Activated CD8-positive, alpha-beta T cell treated with anti-CD3 and anti-CD28 coated beads, Interleukin-2, amount 10 ng/mL, durations not matched to agents 7 days and 5 days (primary cell): ENCODE results near the gene TREH. TPM values are rescaled to one million over a fixed set of nuclear protein-coding genes. Genes with fewer than 3 reads are reported as not detected.
"Not testable (repeated sequence)": the region's sequence is repeated elsewhere in the genome, so short reads cannot be mapped to it uniquely, and the experiment has no call there.

Experiments
- ATAC-seq: fragments of 150-1000 bp; cut with Tn5 transposase; one replicate; pipeline ENCODE4 v1.10.0; 2021; ENCODE audit warnings: moderate library complexity
- CTCF ChIA-PET: fragments of 350-600 bp; sonication (Branson Sonifier 250); formaldehyde crosslinking; loops from one replicate; lab custom pipeline; 2021; ENCODE audit warnings: antibody characterized with exemption; lab: Charles Lee
- POLR2A ChIA-PET: fragments of 350-600 bp; sonication (Branson Sonifier 250); formaldehyde crosslinking; loops from one replicate; lab custom pipeline; 2021; ENCODE audit warnings: antibody characterized with exemption; lab: Charles Lee
- DNase-seq: peaks from one replicate; pipeline ENCODE4 v3.0.0-alpha.2; 2020
- H3K27ac Mint-ChIP-seq: one replicate; pipeline ENCODE4 v1.8.0; 2021; ENCODE audit warnings: mild to moderate bottlenecking, mixed read lengths
- H3K27me3 Mint-ChIP-seq: one replicate; pipeline ENCODE4 v1.8.0; 2021; ENCODE audit warnings: low read depth, mixed read lengths
- H3K36me3 Mint-ChIP-seq: one replicate; pipeline ENCODE4 v1.8.0; 2021; ENCODE audit warnings: low read depth, mixed read lengths
- H3K4me1 Mint-ChIP-seq: one replicate; pipeline ENCODE4 v1.8.0; 2021; ENCODE audit warnings: low read depth, mixed read lengths
- H3K4me3 Mint-ChIP-seq: one replicate; pipeline ENCODE4 v1.8.0; 2021; ENCODE audit warnings: mild to moderate bottlenecking, mixed read lengths
- H3K9me3 Mint-ChIP-seq: one replicate; pipeline ENCODE4 v1.8.0; 2022; ENCODE audit warnings: mixed read lengths; ENCODE audit not compliant: insufficient read depth
- total RNA-seq, 2 experiments: library from RNA; stranded (reverse); gene quantifications; one replicate each; pipeline ENCODE4 v1.2.3, GENCODE V29; 2021

The TREH gene
- total RNA-seq, 2 experiments from 2014 or later = not detected

DNA sequence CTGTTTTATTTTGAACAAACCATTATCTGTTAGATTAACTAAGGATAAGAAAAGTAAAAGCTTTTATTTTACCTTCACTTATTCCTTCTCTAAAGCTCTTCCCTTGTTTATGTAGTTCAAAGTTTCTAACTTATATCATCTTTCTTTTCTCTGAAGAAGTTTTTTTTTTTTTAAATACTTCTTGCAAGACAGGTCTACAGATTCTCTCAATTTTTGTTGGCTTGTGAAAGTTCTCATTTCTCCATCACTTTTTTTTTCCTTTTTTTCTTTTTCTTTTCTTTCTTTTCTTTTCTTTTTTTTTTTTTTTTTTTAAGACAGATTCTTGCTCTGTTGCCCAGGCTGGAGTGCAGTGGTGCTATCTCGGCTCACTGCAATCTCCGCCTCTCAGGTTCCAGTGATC, 4.7 kb upstream of the TREH start:
- POLR2A ChIA-PET = no interaction called here
- CTCF ChIA-PET = no interaction called here
- ATAC-seq = no peak
- no peak overlapping the region for H3K4me3 Mint-ChIP-seq
- peaks cover 26% of the 10 kb centered on the region for H3K27me3 Mint-ChIP-seq
- H3K27ac Mint-ChIP-seq = no peak overlapping the region
- DNase-seq = no peak
- no peaks in the 10 kb centered on the region for H3K9me3 Mint-ChIP-seq
- peaks cover 13% of the 10 kb centered on the region for H3K4me1 Mint-ChIP-seq
- H3K36me3 Mint-ChIP-seq = no peaks in the 10 kb centered on the region

DNA sequence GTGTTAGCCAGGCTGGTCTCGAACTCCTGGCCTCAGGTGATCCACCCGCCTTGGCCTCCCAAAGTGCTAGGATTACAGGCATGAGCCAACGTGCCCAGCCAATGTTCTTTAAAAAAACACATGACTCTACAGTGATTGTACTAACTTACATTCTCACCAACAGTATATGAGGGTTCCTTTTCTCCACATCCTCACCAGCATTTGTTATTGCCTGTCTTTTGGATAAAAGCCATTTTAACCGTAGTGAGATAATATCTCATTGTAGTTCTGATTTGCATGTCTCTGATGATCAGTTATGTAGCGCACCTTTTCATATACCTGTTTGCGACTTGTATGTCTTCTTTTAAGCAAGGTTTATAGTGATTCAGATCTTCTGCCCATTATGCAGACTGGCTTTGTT, 3.5 kb upstream of the TREH start:
- H3K4me3 Mint-ChIP-seq, POLR2A ChIA-PET, H3K9me3 Mint-ChIP-seq, ATAC-seq, H3K36me3 Mint-ChIP-seq, H3K4me1 Mint-ChIP-seq, CTCF ChIA-PET, DNase-seq, H3K27ac Mint-ChIP-seq: not testable (repeated sequence)
- peaks cover 26% of the 10 kb centered on the region for H3K27me3 Mint-ChIP-seq

DNA sequence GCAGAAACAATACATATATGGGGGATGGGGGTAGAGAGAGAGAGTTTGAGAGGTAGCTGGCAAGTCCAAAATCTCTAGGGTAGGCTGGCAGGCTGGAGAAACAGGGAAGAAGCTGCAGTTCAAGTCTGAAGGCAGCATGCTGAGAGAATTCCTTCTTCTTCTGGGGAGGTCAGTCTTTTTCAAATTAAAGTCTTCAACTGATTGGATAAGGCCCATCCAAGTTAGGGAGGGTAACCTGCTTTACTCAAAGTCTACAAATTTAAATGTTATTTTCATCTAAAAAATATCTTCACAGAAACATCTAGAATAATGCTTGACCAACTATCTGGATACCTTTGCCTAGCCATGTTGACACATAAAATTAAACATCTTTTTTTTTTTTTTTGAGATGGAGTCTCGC, 2.9 kb upstream of the TREH start:
- Mint-ChIP-seq H3K4me1 (peaks cover 1% of the 10 kb centered on the region), H3K4me3 (no peak overlapping the region), H3K27me3 (peaks cover 26% of the 10 kb centered on the region), H3K36me3 (no peaks in the 10 kb centered on the region), H3K27ac (no peak overlapping the region), H3K9me3 (no peaks in the 10 kb centered on the region)
- ATAC-seq (no peak), DNase-seq (no peak)
- ChIA-PET CTCF (no interaction called here), POLR2A (no interaction called here)

DNA sequence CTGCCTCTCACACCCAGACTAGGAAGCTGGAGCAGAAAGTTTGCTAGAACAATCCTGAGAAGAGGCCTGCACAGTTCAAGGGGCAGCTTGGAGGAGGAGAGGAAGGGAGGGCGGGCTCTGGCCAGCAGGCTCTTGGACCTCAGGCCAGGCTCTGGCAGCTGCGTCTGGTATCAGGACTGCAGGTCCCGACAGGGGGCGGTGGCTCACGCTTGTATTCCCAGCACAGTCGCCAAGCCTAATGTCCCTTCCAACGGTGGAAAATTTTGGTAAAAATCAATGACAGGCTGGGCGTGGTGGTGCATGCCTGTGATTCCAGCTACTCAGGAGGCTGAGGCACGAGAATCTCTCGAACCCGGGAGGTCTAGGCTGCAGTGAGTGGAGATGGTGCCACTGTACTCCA, 542 bp downstream of the TREH start:
- H3K27ac Mint-ChIP-seq, H3K36me3 Mint-ChIP-seq, H3K9me3 Mint-ChIP-seq, DNase-seq, ATAC-seq, POLR2A ChIA-PET, H3K4me3 Mint-ChIP-seq, H3K4me1 Mint-ChIP-seq: not testable (repeated sequence)
- peaks cover 12% of the 10 kb centered on the region for H3K27me3 Mint-ChIP-seq
- CTCF ChIA-PET = interaction anchor here (1.6 kb wide), 1 partner anchor 11 kb away, joined by 3 read pairs; no protein-coding TSS in a partner anchor

DNA sequence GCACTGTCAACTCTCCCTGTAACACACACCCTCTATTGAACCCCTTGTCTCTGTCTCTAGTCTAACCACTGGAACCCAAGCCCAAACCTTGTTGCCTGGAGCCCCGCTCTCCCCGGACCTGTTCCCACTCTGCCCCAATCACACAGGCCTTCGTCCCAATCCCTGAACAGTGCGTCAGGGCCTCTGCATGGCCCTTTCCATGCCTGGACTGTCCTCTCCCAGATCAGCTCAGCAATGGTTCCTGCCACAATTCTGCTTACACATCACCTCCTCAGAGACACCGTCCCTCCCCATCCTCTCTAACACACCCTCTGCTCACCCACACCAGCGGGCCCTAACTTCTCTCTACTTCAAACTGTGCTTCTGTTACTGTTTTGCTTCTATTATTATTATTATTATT, 1.5 kb downstream of the TREH start:
- DNase-seq (no peak), ATAC-seq (no peak)
- Mint-ChIP-seq H3K9me3 (no peaks in the 10 kb centered on the region), H3K27me3 (peaks cover 9% of the 10 kb centered on the region), H3K4me3 (no peak overlapping the region), H3K36me3 (no peaks in the 10 kb centered on the region), H3K27ac (no peak overlapping the region), H3K4me1 (no peaks in the 10 kb centered on the region)
- CTCF ChIA-PET = interaction anchor here (1.6 kb wide), 1 partner anchor 12 kb away, joined by 3 read pairs; no protein-coding TSS in a partner anchor
- POLR2A ChIA-PET = no interaction called here

DNA sequence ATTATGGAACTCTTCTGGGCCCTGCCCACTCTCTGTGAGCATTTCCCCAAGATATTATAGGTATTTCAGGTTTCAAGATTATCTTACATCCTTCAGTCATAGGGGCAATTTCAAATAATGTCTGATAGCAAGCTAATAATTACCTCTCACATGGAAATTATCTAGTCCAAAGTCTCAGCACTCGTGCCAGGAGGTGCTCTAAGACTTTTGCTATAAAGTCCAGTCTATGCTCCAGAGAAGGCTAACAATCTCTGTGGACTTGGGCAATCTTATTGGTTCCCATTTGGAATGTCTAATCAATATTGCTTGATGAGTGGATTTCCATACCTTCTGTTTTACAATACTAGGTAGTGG, 5.4 kb downstream of the TREH start:
- ATAC-seq = no peak
- Mint-ChIP-seq H3K4me1 (no peaks in the 10 kb centered on the region), H3K9me3 (no peaks in the 10 kb centered on the region), H3K36me3 (no peaks in the 10 kb centered on the region), H3K27me3 (peaks cover 22% of the 10 kb centered on the region), H3K27ac (no peak overlapping the region), H3K4me3 (no peak overlapping the region)
- ChIA-PET POLR2A (no interaction called here), CTCF (interaction anchor here (1.4 kb wide), 1 partner anchor 16 kb away, joined by 4 read pairs; no protein-coding TSS in a partner anchor)
- no peak for DNase-seq

DNA sequence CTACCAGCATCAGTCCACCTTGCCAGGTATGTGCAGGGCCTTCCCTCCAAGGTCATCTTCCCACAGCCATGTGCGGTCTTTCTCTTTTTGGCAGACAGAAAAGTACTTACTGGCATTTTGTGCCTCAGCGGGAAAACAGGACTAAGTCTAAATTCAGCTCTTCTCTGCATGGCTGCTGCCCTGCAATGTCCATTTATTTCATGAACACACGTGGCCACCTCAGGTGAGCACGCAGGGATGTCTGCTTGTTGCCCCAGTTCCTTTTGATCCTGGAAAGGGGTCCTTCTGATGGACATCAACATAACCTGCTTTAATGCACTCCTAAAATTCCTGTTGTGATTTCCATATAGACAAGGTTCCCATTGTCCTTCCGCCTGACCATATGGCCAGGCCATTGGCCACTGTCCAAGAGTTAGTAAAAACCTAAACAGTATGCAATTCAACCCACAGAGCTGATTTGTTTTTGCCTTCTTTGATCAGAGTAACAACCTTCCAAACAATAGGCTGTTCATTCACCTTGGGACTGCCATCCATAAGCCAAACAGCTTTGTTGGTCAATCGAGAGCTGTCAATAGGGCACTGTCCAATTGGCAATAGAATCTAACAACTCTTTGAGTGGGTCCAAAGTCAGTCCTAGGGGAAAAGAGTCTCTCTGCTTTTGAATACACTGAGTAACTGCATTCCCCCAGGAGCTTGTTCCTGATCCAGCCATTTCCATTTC, 5.9 kb downstream of the TREH start:
- ATAC-seq (no peak), DNase-seq (no peak)
- H3K36me3 Mint-ChIP-seq = no peaks in the 10 kb centered on the region
- ChIA-PET POLR2A (no interaction called here), CTCF (interaction anchor here (1.4 kb wide), 1 partner anchor 16 kb away, joined by 4 read pairs; no protein-coding TSS in a partner anchor)
- H3K4me1 Mint-ChIP-seq = no peaks in the 10 kb centered on the region
- H3K9me3 Mint-ChIP-seq = no peaks in the 10 kb centered on the region
- no peak overlapping the region for H3K27ac Mint-ChIP-seq
- H3K27me3 Mint-ChIP-seq = peaks cover 22% of the 10 kb centered on the region
- no peak overlapping the region for H3K4me3 Mint-ChIP-seq

DNA sequence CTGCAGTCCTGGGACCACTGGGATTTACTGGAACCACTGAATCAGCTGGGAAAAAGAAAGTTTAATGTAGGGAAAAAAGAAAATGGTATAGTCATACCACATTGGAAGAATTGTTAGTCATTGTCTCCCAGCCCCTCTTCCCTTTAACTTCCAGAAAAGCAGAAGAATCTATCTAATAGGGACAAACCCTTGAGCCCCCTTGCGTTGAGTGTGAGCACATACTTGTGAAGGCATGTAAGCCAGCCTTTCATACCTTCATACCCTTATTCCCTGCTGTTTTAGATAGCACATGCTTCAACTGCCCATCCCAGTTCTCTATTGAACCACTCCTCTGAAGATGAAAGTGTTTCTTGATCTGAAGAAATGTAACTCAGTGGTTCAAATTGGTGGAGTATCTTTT, 6.6 kb downstream of the TREH start:
- CTCF ChIA-PET = interaction anchor here (4.3 kb wide), 1 partner anchor 17 kb away, joined by 22 read pairs; no protein-coding TSS in a partner anchor
- Mint-ChIP-seq H3K36me3 (no peaks in the 10 kb centered on the region), H3K27me3 (peaks cover 22% of the 10 kb centered on the region), H3K9me3 (no peaks in the 10 kb centered on the region), H3K27ac (no peak overlapping the region), H3K4me3 (no peak overlapping the region), H3K4me1 (no peaks in the 10 kb centered on the region)
- no peak for DNase-seq
- no peak for ATAC-seq
- POLR2A ChIA-PET = no interaction called here

DNA sequence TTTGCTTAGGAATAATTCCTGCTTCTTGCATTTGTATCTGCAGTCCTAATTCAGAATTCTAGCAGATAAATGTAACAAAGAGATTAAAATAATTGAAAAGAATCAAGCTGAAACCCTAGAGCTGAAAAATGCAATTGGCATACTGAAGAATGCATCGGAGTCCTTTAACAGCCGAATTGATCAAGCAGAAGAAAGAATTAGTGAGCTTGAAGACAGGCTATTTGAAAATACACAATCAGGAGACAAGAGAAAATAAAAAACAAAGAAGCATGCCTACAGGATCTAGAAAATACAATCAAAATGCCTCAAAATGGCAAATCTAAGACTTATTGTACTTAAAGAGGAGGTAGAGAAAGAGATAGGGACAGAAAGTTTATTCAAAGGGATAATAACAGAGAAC, 8.2 kb downstream of the TREH start:
- Mint-ChIP-seq H3K9me3 (no peaks in the 10 kb centered on the region), H3K27me3 (peaks cover 22% of the 10 kb centered on the region), H3K36me3 (no peaks in the 10 kb centered on the region), H3K4me3 (no peak overlapping the region), H3K4me1 (peaks cover 3% of the 10 kb centered on the region), H3K27ac (no peak overlapping the region)
- CTCF ChIA-PET = interaction anchor here (1.3 to 4.3 kb wide), 3 partner anchors 11 to 22 kb away, joined by 3 to 22 read pairs (median 9); no protein-coding TSS in a partner anchor
- ATAC-seq (no peak), DNase-seq (no peak)
- POLR2A ChIA-PET = no interaction called here

DNA sequence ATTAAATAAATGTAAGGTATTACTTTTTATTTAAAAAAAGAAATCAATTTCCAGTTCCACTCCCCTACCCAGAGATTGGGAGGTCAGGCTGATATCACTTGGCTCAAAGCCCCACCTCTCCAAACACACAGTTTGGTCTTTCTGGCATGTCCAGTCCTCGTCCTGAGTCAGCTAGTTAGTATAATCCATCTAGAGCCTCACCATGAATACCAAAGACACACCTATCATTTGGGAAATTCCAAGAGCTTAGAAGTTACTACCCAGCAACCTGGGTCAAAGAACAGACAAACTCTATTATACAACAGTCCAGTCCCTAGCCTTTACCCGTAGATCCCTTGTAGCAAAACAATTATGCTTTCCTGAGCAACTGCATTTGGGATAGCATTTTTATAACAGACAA, 9.4 kb downstream of the TREH start:
- Mint-ChIP-seq H3K4me3 (no peak overlapping the region), H3K27ac (no peak overlapping the region), H3K27me3 (peaks cover 22% of the 10 kb centered on the region), H3K36me3 (no peaks in the 10 kb centered on the region), H3K9me3 (no peaks in the 10 kb centered on the region), H3K4me1 (peaks cover 4% of the 10 kb centered on the region)
- ChIA-PET POLR2A (no interaction called here), CTCF (interaction anchor here (1.2 to 4.3 kb wide), 3 partner anchors 8 to 19 kb away, joined by 3 to 22 read pairs (median 9); no protein-coding TSS in a partner anchor)
- DNase-seq (no peak), ATAC-seq (no peak)

DNA sequence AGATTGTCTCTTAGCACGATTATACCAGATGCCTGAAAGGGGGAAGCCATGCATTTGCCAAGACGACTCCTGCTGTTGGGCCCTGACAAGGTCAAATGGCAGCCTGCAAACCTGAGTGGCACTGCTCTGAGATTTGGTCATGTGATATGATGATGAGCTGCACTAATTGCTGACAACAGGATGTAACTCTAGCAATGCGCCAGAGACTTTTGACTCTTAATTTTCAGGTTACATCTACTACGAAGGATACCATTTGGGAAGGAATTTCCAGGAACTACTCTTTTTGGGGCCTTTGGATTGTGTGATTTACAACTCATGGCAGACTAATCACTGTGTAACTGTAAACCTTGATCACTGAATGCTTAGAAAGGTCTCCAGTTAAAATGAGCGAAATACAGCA, 13.1 kb downstream of the TREH start:
- Mint-ChIP-seq H3K36me3 (no peaks in the 10 kb centered on the region), H3K9me3 (no peaks in the 10 kb centered on the region), H3K4me3 (no peak overlapping the region), H3K27ac (no peak overlapping the region), H3K4me1 (peaks cover 4% of the 10 kb centered on the region), H3K27me3 (peaks cover 17% of the 10 kb centered on the region)
- ChIA-PET POLR2A (no interaction called here), CTCF (interaction anchor here (1.1 kb wide), 1 partner anchor 23 kb away, joined by 3 read pairs; no protein-coding TSS in a partner anchor)
- no peak for ATAC-seq
- DNase-seq = no peak

DNA sequence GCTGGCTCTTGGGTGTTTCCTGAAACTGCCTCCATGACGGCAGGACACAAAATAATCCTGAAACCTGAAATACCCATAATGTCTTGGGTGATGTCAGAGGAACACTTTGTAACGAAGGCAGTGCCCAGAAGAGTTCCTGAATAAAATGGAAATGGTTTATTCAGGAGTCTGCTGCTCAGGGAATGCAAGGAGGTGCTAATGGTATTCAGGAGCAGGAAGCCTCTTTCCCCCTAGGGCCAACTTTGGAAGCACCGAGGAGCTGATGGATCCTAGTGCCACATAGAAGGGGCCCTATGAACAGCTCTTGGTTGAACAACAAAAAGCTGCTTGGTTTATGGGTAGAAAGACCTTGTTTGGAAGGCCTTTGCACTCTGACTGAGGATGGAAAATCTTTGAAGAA, 15.5 kb downstream of the TREH start:
- Mint-ChIP-seq H3K4me1 (peaks cover 12% of the 10 kb centered on the region), H3K27ac (no peak overlapping the region), H3K36me3 (no peaks in the 10 kb centered on the region), H3K9me3 (no peaks in the 10 kb centered on the region), H3K27me3 (no peaks in the 10 kb centered on the region), H3K4me3 (no peak overlapping the region)
- POLR2A ChIA-PET = no interaction called here
- CTCF ChIA-PET = interaction anchor here (2.4 kb wide), 1 partner anchor 69 kb away, joined by 9 read pairs; no protein-coding TSS in a partner anchor
- no peak for ATAC-seq
- no peak for DNase-seq
